Fibroblast of lung (primary cell): Measurements from ENCODE around the gene ARSG. TPM values are rescaled to one million over a fixed set of nuclear protein-coding genes. Genes with fewer than 3 reads are reported as not detected.

Experiments
- DNase-seq, 2 donors: peaks; one replicate each; pipeline versions ENCODE4 v3.0.0 to v3.0.0-alpha.2; 2010; ENCODE audit warnings: low read depth in 2 of 2
- H2AFZ ChIP-seq: 2 replicates; pipeline ENCODE4 v1.5.1; 2012; ENCODE audit warnings: low read length, control low read depth, inconsistent platforms
- H3K27ac ChIP-seq: 2 replicates; pipeline ENCODE4 v1.5.1; 2011; ENCODE audit warnings: low read length, control low read depth; ENCODE audit not compliant: insufficient read depth
- H3K27me3 ChIP-seq: 2 replicates; pipeline ENCODE4 v1.5.1; 2011; ENCODE audit warnings: mild to moderate bottlenecking, low read length; ENCODE audit not compliant: control insufficient read depth, insufficient read depth
- H3K36me3 ChIP-seq: 2 replicates; pipeline ENCODE4 v1.5.1; 2011; ENCODE audit warnings: low read length; ENCODE audit not compliant: control insufficient read depth, insufficient read depth
- H3K4me1 ChIP-seq: 2 replicates; pipeline ENCODE4 v1.5.1; 2011; ENCODE audit warnings: low read length; ENCODE audit not compliant: control insufficient read depth, insufficient read depth; ENCODE audit errors: extremely low read depth
- H3K4me2 ChIP-seq: 2 replicates; pipeline ENCODE4 v1.5.1; 2011; ENCODE audit warnings: low read length, control low read depth; ENCODE audit not compliant: insufficient read depth; ENCODE audit errors: extremely low read depth
- H3K4me3 ChIP-seq, 4 experiments: fragments of 200-600 bp in 1 of 4; sonication (generic) in 1 of 4; replicated peaks in 1 of 4; 2 replicates each; pipeline ENCODE4 v1.5.1; 2011 to 2016; ENCODE audit warnings: low read length in 4 of 4, low read depth in 3 of 4, mild to moderate bottlenecking in 3 of 4, control low read depth in 2 of 4, inconsistent platforms in 1 of 4, mixed read lengths in 1 of 4; ENCODE audit not compliant: insufficient read depth in 1 of 4; ENCODE audit errors: control extremely low read depth in 1 of 4
- H3K79me2 ChIP-seq: 2 replicates; pipeline ENCODE4 v1.5.1; 2012; ENCODE audit warnings: mild to moderate bottlenecking, low read length, inconsistent platforms; ENCODE audit not compliant: control insufficient read depth, insufficient read depth
- H3K9ac ChIP-seq: 2 replicates; pipeline ENCODE4 v1.5.1; 2011; ENCODE audit warnings: mild to moderate bottlenecking, low read length, control low read depth; ENCODE audit not compliant: insufficient read depth
- H3K9me3 ChIP-seq: 2 replicates; pipeline ENCODE4 v1.5.1; 2012; ENCODE audit warnings: low read depth, low read length; ENCODE audit not compliant: control insufficient read depth, insufficient read depth
- H4K20me1 ChIP-seq: 2 replicates; pipeline ENCODE4 v1.5.1; 2011; ENCODE audit warnings: low read length; ENCODE audit not compliant: control insufficient read depth, insufficient read depth; ENCODE audit errors: extremely low read depth
- EZH2 ChIP-seq: IDR thresholded peaks from 2 replicates; pipeline ENCODE4 v1.5.1; 2012; ENCODE audit warnings: low read length, control low read depth, mild to moderate bottlenecking; ENCODE audit errors: missing control alignments
- polyA plus RNA-seq, 2 donors: library from polyadenylated mRNA; depleted of rRNA in 1 of 2; stranded (reverse) in 1 of 2; unstranded in 1 of 2; fragments of >200 nt; gene quantifications; 2 replicates each; pipeline ENCODE4 v1.2.1, GENCODE V29; 2011 to 2012; ENCODE audit warnings: missing spikeins in 1 of 2
- total RNA-seq: library from RNA; depleted of rRNA; stranded (reverse); fragments of >200 nt; gene quantifications from 2 replicates; pipeline ENCODE4 v1.2.1, GENCODE V29; 2014
- TF ChIP-seq, protein P1 (sequence below), 2 donors: IDR thresholded peaks in 1 of 2; conservative IDR thresholded peaks in 1 of 2; 1 replicate in 1 of 2; 2 replicates in 1 of 2; pipeline ENCODE4 v1.5.1; 2011 to 2012; ENCODE audit warnings: low read length in 2 of 2, control low read depth in 1 of 2, inconsistent platforms in 1 of 2, low read depth in 1 of 2, mild to moderate bottlenecking in 1 of 2

Gene ARSG
- total and polyA plus RNA-seq, 2 donors (not counting 1 experiment from before 2014, with no cell fraction given) = 3.5 to 8.1 TPM

DNA sequence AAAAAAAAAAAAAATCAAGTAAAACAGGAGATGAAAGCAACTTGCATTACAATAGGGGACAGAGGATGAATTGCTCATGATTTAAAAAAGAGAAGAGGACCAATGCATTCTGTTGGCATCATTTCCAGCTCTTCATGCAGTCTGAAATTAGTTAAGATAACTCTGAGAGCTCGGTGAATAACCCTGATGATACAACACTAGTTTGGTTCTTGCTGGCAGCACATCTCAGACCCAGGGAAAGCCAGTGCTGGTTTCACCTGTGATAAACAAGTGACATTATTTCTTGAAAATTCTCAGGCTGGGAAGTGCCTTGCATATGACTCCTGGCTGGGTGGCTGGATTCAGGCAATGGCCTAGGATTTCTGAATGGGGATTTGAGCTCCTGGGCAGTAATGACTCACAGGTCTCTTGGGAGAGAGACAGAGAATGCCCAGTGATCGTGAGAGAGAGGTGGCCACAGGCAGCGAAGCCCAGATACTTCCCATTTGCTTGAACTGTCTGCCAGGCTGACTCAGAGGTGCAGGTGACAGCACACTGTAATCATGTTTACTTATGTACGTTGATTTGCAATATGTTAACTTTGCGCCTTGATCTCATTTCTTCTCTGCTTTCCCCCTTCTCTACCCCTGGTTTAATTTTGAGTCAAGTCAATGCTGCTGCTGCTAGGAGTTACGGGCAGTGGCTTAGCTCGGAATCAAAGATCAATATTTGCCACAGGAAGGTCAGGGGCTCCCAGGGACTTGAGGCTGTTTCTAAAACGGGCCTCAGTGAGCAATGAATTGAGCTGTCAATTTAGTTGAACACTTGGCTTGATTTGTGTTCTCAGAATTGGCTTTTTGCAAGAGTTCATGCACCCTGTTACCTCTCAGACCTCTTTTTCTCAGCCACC, 27.1 kb downstream of the ARSG start:
- TF ChIP-seq, protein P1, sequence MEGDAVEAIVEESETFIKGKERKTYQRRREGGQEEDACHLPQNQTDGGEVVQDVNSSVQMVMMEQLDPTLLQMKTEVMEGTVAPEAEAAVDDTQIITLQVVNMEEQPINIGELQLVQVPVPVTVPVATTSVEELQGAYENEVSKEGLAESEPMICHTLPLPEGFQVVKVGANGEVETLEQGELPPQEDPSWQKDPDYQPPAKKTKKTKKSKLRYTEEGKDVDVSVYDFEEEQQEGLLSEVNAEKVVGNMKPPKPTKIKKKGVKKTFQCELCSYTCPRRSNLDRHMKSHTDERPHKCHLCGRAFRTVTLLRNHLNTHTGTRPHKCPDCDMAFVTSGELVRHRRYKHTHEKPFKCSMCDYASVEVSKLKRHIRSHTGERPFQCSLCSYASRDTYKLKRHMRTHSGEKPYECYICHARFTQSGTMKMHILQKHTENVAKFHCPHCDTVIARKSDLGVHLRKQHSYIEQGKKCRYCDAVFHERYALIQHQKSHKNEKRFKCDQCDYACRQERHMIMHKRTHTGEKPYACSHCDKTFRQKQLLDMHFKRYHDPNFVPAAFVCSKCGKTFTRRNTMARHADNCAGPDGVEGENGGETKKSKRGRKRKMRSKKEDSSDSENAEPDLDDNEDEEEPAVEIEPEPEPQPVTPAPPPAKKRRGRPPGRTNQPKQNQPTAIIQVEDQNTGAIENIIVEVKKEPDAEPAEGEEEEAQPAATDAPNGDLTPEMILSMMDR (conservative IDR thresholded peaks at IDR 0.05 in 1 of 2, IDR thresholded peaks at IDR 0.05 in 1 of 2; ENCODE audit: low read depth in 1 of 2, low read length in 2 of 2) = no peak
- TF ChIP-seq EZH2 = no peak
- no peak overlapping the region for H3K27ac ChIP-seq
- no peak overlapping the region for H3K4me3 ChIP-seq
- no peak overlapping the region for H3K9ac ChIP-seq
- H3K79me2 ChIP-seq = no peaks in the 10 kb centered on the region
- H3K9me3 ChIP-seq = no peaks in the 10 kb centered on the region
- no peaks in the 10 kb centered on the region for H3K36me3 ChIP-seq
- no peak overlapping the region for H2AFZ ChIP-seq
- no peaks in the 10 kb centered on the region for H3K27me3 ChIP-seq
- no peak overlapping the region for H3K4me2 ChIP-seq
- H4K20me1 ChIP-seq = no peaks in the 10 kb centered on the region
- H3K4me1 ChIP-seq = no peaks in the 10 kb centered on the region
- DNase-seq = peak; percentile 18 to 72

DNA sequence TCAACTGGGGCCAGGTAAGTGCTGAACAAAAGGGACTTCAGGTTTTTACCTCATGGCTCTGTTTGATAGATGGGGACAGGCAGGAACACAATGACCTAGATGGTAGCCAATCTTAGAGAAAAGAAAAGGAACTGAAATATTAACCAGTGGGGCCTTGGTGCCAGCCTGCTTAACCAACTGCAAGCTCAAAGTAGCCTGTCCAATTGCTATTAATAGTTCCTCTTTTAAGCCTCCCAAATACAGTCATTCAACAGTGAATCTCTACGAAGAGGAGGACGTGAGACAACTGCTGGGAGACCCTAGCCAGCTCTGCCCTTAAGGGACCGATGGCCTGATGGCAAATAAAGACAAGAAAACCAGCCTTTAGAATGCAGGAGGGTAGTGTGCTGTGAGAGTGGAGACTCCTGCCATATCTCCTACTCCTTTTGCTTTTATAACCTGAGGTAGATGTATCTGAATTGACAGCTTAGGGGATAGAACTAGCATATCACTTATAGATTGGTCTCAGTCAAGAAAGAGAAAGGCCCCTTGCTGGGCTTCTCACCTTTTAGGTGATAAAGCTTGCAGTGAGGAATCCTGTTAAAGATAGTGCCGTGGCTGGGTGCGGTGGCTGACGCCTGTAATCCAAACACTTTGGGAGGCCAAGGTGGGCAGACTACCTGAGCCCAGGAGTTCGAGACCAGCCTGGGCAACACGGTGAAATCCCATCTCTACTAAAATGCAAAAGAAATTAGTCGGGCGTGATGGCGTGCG, 28.3 kb downstream of the ARSG start:
- H3K9me3 ChIP-seq = no peaks in the 10 kb centered on the region
- no peak overlapping the region for H3K4me3 ChIP-seq
- no peaks in the 10 kb centered on the region for H3K36me3 ChIP-seq
- H3K4me2 ChIP-seq = no peak overlapping the region
- TF ChIP-seq, protein P1 (conservative IDR thresholded peaks at IDR 0.05 in 1 of 2, IDR thresholded peaks at IDR 0.05 in 1 of 2; ENCODE audit: low read depth in 1 of 2, low read length in 2 of 2) = no peak
- TF ChIP-seq EZH2 = no peak
- H3K9ac ChIP-seq = no peak overlapping the region
- no peaks in the 10 kb centered on the region for H3K27me3 ChIP-seq
- no peak overlapping the region for H3K27ac ChIP-seq
- no peak for DNase-seq
- H3K4me1 ChIP-seq = no peaks in the 10 kb centered on the region
- H4K20me1 ChIP-seq = no peaks in the 10 kb centered on the region
- H3K79me2 ChIP-seq = no peaks in the 10 kb centered on the region
- H2AFZ ChIP-seq = no peak overlapping the region

DNA sequence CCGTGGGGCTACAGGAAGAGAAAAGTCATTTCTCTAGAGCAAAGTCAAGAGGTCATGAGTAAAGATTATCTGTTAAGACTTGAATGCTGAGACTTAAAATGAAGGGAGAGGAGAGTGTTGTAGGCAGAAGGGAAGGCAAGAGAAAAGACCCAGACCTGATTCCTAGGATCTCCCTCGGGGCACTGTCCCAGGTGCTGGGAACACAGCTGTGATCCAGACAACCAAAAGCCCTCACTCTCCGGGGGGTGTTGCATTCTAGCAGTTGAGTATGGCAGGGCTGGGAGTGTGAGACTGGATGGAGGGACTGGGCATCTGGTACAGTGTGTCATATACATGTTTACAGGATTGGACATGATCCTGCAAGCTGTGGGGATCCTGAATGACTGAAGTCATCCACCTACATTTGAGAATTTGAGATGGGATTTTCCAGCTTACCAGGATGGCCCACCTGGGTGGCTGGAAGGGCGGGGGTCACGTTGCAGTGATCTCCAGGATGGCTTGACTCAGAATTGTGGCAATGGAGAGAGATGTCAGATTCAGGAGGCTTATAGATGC, 29.1 kb downstream of the ARSG start:
- H2AFZ ChIP-seq = no peak overlapping the region
- DNase-seq = no peak

More for the DNA sequence above, 29.1 kb downstream of the ARSG start:
- H3K36me3 ChIP-seq = no peaks in the 10 kb centered on the region
- TF ChIP-seq EZH2 = no peak
- no peaks in the 10 kb centered on the region for H3K79me2 ChIP-seq
- H3K9me3 ChIP-seq = no peaks in the 10 kb centered on the region
- H3K4me1 ChIP-seq = no peaks in the 10 kb centered on the region
- no peak overlapping the region for H3K9ac ChIP-seq
- no peaks in the 10 kb centered on the region for H3K27me3 ChIP-seq
- H3K27ac ChIP-seq = no peak overlapping the region
- H3K4me2 ChIP-seq = no peak overlapping the region
- H3K4me3 ChIP-seq = no peak overlapping the region
- no peaks in the 10 kb centered on the region for H4K20me1 ChIP-seq
